Hepatocyte (in vitro differentiated cells): ENCODE results near the gene BIRC2. TPM values are rescaled to one million over a fixed set of nuclear protein-coding genes. Genes with fewer than 3 reads are reported as not detected.

Experiments
- DNase-seq: peaks from one replicate; pipeline ENCODE4 v3.0.0-alpha.2; 2016; ENCODE audit warnings: low spot score
- H2AFZ ChIP-seq: fragments of 200-600 bp; sonication (generic); 2 replicates; pipeline ENCODE4 v1.6.0; 2016; ENCODE audit warnings: antibody characterized with exemption, mild to moderate bottlenecking
- H3K27ac ChIP-seq: fragments of 200-600 bp; sonication (generic); 2 replicates; pipeline ENCODE4 v1.5.1; 2016; ENCODE audit warnings: mild to moderate bottlenecking
- H3K27me3 ChIP-seq: fragments of 200-600 bp; sonication (generic); 2 replicates; pipeline ENCODE4 v1.6.1; 2016
- H3K36me3 ChIP-seq: fragments of 200-600 bp; sonication (generic); replicated peaks from 2 replicates; pipeline ENCODE4 v1.5.1; 2016; ENCODE audit warnings: low read depth; ENCODE audit not compliant: insufficient read depth
- H3K4me1 ChIP-seq: fragments of 200-600 bp; sonication (generic); 2 replicates; pipeline ENCODE4 v1.5.1; 2016; ENCODE audit warnings: mild to moderate bottlenecking, moderate library complexity; ENCODE audit not compliant: insufficient read depth
- H3K4me2 ChIP-seq: fragments of 200-600 bp; sonication (generic); 2 replicates; pipeline ENCODE4 v1.6.0; 2016
- H3K4me3 ChIP-seq: fragments of 200-600 bp; sonication (generic); 2 replicates; pipeline ENCODE4 v1.5.1; 2016; ENCODE audit warnings: mild to moderate bottlenecking
- H3K79me2 ChIP-seq: fragments of 200-600 bp; sonication (generic); 2 replicates; pipeline ENCODE4 v1.6.0; 2017; ENCODE audit warnings: mild to moderate bottlenecking
- H3K9me2 ChIP-seq: fragments of 200-600 bp; sonication (generic); replicated peaks from 2 replicates; pipeline ENCODE4 v1.6.0; 2017; ENCODE audit warnings: mild to moderate bottlenecking; ENCODE audit not compliant: insufficient read depth
- H3K9me3 ChIP-seq: fragments of 200-600 bp; sonication (generic); 2 replicates; pipeline ENCODE4 v1.5.1; 2016; ENCODE audit warnings: low read depth, mild to moderate bottlenecking
- H4K20me1 ChIP-seq: fragments of 200-600 bp; sonication (generic); 2 replicates; pipeline ENCODE4 v1.6.0; 2016; ENCODE audit warnings: mild to moderate bottlenecking; ENCODE audit not compliant: insufficient read depth, poor library complexity, severe bottlenecking
- EZH2 ChIP-seq: fragments of 200-600 bp; sonication (generic); IDR thresholded peaks from 2 replicates; pipeline ENCODE4 v1.6.1; 2016; ENCODE audit warnings: antibody characterized with exemption, mild to moderate bottlenecking, borderline replicate concordance
- EZH2phosphoT487 ChIP-seq: fragments of 200-600 bp; sonication (generic); IDR thresholded peaks from one replicate; pipeline ENCODE4 v1.6.1; 2018; ENCODE audit warnings: antibody characterized with exemption, mild to moderate bottlenecking, low read depth, moderate library complexity; ENCODE audit not compliant: unreplicated experiment, severe bottlenecking
- WGBS: methylation state at CpG from one replicate; pipeline ENCODE4 v1.1.6; 2016; ENCODE audit warnings: low lambda C conversion rate; ENCODE audit errors: missing lambda C conversion rate; 5-methylcytosine and 5-hydroxymethylcytosine counted together
- polyA plus RNA-seq: library from polyadenylated mRNA; unstranded; fragments of >200 nt; fragmentation: Nextera tagmentation; extraction: Ambion mirVana; gene quantifications from 2 replicates; pipeline ENCODE4 v1.2.1, GENCODE V29; 2016
- total RNA-seq: library from RNA; depleted of rRNA; stranded (reverse); fragments of >200 nt; gene quantifications from 2 replicates; pipeline ENCODE4 v1.2.3, GENCODE V29; 2014
- TF ChIP-seq, protein P1 (sequence below): fragments of 200-600 bp; sonication (generic); IDR thresholded peaks from 2 replicates; pipeline ENCODE4 v1.5.1; 2016; ENCODE audit warnings: antibody characterized with exemption, mild to moderate bottlenecking; ENCODE audit not compliant: poor library complexity

Gene BIRC2
- total and polyA plus RNA-seq, 2 experiments from 2014 or later: 37.7 to 85.7 TPM

DNA sequence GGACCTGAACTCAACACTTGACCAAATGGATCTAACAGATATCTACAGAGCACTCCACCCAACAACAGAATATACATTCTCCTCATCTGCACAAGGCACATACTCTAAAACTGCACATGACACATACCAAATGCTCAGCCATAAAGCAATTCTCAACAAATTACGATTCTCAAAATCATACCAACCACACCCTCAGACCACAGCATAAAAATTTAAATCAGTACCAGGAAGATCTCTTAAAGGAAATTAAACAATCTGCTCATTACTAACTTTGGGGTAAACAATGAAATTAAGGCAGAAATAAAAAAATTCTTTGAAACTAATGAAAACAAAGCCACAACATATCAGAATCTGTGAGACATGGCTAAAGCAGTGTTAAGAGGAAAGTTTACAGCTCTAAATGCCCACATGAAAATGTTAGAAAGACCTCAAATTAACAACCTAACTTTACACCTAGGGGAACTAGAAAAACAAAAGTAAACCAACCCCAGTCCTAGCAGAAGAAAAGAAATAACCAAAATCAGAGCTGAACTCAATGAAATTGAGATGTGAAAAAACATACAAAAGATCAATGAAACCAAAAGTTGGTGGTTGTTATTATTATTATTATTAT lies 68.4 kb downstream of the BIRC2 start:
- Histone ChIP-seq H3K36me3 (no peaks in the 10 kb centered on the region), H4K20me1 (peaks cover 11% of the 10 kb centered on the region), H3K79me2 (peaks cover 94% of the 10 kb centered on the region), H2AFZ (no peak overlapping the region), H3K9me3 (peaks cover 3% of the 10 kb centered on the region), H3K27me3 (no peaks in the 10 kb centered on the region), H3K4me3 (no peak overlapping the region), H3K27ac (no peak overlapping the region), H3K9me2 (no peaks in the 10 kb centered on the region), H3K4me2 (no peak overlapping the region), H3K4me1 (peaks cover 2% of the 10 kb centered on the region)
- WGBS: 93% methylated on average over 1 of the region's 1 CpG
- TF ChIP-seq, protein P1, sequence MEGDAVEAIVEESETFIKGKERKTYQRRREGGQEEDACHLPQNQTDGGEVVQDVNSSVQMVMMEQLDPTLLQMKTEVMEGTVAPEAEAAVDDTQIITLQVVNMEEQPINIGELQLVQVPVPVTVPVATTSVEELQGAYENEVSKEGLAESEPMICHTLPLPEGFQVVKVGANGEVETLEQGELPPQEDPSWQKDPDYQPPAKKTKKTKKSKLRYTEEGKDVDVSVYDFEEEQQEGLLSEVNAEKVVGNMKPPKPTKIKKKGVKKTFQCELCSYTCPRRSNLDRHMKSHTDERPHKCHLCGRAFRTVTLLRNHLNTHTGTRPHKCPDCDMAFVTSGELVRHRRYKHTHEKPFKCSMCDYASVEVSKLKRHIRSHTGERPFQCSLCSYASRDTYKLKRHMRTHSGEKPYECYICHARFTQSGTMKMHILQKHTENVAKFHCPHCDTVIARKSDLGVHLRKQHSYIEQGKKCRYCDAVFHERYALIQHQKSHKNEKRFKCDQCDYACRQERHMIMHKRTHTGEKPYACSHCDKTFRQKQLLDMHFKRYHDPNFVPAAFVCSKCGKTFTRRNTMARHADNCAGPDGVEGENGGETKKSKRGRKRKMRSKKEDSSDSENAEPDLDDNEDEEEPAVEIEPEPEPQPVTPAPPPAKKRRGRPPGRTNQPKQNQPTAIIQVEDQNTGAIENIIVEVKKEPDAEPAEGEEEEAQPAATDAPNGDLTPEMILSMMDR: no peak
- TF ChIP-seq EZH2 (no peak), EZH2phosphoT487 (no peak)
- no peak for DNase-seq

DNA sequence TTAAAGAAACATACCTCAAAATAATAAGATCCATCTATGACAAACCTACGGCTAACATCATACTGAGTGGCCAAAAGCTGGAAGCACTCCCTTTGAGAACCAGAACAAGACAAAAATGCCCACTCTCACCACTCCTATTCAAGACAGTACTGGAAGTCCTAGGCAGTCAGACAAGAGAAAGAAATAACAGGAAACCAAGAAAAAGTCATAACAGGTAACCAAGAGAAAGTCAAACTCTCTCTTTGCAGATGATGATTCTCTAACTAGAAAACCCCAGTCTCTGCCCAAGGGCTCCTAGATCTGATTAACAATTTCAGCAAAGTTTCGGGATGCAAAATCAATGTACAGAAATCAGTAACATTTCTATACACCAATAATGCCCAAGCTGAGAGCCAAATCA lies 70.0 kb downstream of the BIRC2 start:
- H3K4me3 ChIP-seq: no peak overlapping the region
- TF ChIP-seq, protein P1: no peak
- TF ChIP-seq EZH2 (no peak), EZH2phosphoT487 (no peak)
- DNase-seq: no peak
- H3K9me3 ChIP-seq: peaks cover 3% of the 10 kb centered on the region
- H4K20me1 ChIP-seq: peaks cover 4% of the 10 kb centered on the region
- H3K36me3 ChIP-seq: no peaks in the 10 kb centered on the region
- H3K27ac ChIP-seq: no peak overlapping the region
- H2AFZ ChIP-seq: no peak overlapping the region
- H3K9me2 ChIP-seq: no peaks in the 10 kb centered on the region
- H3K4me2 ChIP-seq: no peak overlapping the region
- peaks cover 10% of the 10 kb centered on the region for H3K4me1 ChIP-seq
- 100% methylated on average over 2 of the region's 2 CpGs for WGBS
- H3K79me2 ChIP-seq: peaks cover 96% of the 10 kb centered on the region
- no peaks in the 10 kb centered on the region for H3K27me3 ChIP-seq

DNA sequence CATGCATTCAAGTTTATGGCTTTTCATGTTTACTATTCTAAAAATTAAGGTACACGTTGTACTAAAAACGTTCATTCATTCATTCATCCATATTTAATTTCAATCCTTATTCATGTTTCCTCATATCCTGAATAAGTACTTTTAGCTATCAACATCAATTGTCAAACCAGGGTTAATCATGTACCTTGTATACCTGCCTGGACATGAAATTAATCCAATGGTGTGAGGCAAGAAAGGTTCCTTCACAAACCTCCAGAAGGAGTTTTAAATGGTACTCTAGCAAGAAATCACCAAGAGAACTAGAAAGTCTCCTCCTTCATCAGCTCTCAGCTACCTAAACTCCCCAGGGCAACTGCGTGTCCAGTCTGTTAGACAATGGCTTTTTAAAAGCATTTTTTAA lies 72.2 kb downstream of the BIRC2 start:
- DNase-seq: no peak
- Histone ChIP-seq H3K79me2 (peaks cover 92% of the 10 kb centered on the region), H3K9me2 (no peaks in the 10 kb centered on the region), H3K9me3 (peaks cover 3% of the 10 kb centered on the region), H2AFZ (no peak overlapping the region), H3K4me3 (no peak overlapping the region), H3K36me3 (no peaks in the 10 kb centered on the region), H3K27ac (no peak overlapping the region), H3K27me3 (no peaks in the 10 kb centered on the region), H3K4me2 (no peak overlapping the region), H3K4me1 (peaks cover 10% of the 10 kb centered on the region), H4K20me1 (peaks cover 7% of the 10 kb centered on the region)
- 92% methylated on average over 3 of the region's 3 CpGs for WGBS
- TF ChIP-seq EZH2phosphoT487: no peak
- no peak for TF ChIP-seq EZH2
- TF ChIP-seq, protein P1: no peak
